HG02870 (cell line): Measurements from ENCODE around the gene MT1A.
"Not testable (repeated sequence)": the region's sequence is repeated elsewhere in the genome, so short reads cannot be mapped to it uniquely, and the experiment has no call there.

Source experiments
- ATAC-seq: cut with Tn5 transposase; IDR thresholded peaks from one replicate; pipeline ENCODE4 v1.9.1; 2021; ENCODE audit warnings: mild to moderate bottlenecking, moderate library complexity; ENCODE audit not compliant: unreplicated experiment

MT1A gene

DNA sequence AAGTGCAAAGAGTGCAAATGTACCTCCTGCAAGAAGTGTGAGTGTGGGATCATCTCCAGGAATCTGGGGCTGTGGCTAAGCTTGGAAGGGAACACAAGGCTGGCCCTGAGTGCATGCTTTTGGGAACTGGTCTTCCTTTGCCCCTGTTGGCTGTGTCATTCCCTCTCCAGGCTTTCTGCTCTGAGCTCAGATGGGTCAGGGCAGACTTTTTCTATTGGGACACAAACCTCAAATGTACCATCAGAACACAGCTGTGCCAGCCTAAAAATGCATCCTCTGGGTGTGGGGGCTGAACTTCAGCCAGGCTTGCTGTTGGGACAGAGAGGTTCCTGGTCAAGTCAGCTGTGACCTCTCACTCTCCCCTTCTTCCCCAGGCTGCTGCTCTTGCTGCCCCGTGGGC, 14.1 kb downstream of the MT1A start:
- no peak for ATAC-seq

DNA sequence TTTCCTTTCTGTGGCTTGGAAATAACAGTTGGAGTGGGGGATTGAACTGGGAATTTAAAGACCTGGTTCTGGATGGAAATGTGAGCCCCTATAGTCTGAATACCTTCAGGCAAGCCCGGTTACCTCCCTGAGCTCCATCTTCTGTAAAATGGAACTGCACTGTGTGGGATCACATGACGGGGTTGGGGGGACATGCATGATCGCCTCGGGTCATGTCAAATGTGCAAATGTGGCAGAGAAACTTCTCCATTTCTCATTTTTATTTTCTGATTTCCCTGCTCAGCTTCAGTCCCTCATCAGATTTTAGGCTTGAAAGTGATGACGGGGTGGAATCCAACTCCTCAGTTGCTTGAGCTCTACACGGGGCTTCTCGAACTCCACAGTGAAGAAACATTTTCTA, 14.8 kb downstream of the MT1A start:
- no peak for ATAC-seq

DNA sequence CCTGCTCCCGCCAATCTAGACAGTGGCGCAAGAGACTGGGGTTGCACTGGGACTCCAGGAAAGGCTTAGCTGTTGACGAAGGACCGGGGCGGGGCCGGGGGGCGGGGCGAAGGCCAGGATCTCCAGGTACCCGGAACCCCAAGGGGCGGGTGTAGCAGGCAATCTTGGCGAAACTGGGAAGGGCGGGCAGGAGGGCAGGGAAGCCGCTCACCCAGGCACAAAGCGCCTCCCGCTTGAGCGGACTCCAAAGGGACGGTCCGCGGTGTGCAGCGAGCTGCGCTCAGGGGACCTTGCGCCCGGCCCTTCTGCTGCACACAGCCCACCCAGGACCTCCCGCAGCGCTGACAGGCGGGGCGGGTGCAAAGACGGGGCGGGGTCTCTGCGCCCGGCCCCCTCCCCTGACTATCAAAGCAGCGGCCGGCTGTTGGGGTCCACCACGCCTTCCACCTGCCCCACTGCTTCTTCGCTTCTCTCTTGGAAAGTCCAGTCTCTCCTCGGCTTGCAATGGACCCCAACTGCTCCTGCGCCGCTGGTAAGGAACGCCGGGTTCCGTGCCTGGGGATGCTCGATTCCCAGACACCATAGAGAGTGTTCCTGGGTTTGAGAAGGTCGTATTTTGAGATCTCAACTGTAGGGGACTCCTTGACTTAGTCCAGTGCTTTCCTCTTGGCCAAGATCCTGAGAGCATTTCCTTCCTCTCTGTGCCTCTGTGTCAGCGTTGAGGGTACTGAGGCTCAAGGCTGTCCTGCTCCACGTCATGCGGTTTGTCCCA, 19.3 kb downstream of the MT1A start, which contains the start of gene MT1F:
Gene MT1F, plus strand, starts transcription at position 405 of the 772 bp plus-strand sequence. Its CDS starts 100 bp downstream, at position 505.
- ATAC-seq = no peak

DNA sequence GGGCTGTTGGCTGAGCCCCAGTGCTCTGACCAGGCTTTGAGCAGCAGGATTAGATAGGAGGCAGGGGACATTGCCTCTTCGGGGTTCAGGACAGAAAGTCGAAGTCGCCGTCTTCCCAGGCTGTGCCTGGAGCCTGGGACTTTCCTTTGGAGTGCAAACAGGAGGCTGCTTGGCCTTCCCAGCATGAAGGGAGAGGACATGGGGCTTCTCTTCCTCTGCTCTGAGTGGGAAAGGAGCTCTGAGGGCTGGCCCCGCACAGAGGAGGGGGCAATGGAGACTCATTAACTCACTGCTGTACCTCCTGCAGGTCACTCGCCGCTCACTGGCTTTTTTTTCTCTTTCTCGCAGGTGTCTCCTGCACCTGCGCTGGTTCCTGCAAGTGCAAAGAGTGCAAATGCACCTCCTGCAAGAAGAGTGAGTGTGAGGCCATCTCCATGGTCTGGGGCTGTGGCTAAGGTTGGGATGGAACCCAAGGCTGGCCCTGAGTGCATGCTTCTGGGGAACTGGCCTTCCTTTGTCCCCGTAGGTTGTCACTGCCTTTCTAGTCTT, 19.9 kb downstream of the MT1A start:
- no peak for ATAC-seq

DNA sequence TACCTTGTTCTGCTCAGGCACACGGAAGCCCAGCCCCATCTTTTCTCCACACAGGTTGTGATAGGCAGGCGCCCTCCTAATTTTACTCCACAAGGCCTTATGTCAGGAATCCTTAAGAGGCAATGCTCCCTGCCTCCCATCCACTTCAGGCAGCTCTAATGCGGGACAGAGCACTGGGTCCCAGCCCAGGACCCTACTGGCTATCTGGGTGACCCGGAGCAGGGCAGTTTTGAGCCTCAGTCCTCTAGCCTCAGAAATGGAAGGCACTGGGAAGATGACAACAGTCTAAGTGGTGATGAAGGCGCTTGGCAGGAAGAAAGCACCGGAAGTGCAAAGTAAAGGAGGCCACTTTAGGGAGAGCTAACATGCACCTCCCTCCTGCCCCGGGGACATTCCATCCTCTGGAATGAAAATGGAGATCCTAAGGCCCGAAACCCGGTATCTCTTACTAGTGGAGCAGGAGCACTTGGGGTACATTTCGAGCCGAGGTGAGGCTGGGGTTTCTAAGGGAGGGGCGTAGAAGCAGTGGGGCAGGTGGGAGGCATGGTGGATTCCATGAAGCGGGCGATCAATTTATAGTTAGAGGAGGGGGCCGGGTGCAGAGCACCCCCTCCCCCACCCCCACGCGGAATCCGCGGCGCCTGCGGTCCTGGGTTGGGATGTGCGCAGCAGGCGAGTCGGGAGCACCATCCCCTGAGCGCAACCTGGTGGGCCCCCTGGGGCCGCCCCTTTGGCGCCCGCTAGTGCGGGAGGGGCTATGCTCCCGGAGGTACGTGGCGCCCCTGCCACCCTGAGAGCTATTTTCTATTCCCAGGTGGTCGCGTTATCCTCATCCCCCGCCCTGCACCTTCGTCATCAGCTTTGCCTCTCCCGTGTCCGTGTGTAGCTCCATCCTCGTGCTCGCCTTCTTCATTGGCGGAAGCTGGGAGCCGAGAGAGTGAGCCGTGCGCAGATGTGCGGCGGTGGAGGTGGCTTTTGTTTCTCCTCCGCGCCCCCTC, 24.2 kb downstream of the MT1A start:
- ATAC-seq = no peak

DNA sequence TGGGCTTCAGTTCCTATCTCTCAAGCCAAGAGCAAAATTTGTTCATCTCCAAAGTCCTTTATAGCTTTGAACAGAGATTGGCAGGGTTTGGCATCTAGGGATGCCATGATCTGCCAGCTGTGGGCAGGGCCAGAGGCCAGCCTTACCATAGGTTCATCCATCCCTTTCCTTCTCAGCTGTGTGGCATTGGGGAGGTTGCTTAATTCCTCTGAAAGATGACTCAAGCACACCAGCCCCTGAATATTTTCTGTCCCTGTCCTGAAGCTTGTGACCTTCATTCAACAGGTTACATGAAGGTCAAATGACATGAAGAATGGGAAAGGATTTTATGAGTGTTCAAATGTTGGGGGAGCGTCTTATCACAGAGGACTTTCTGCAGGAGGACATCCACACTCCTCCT, 26.0 kb downstream of the MT1A start:
- ATAC-seq = no peak

DNA sequence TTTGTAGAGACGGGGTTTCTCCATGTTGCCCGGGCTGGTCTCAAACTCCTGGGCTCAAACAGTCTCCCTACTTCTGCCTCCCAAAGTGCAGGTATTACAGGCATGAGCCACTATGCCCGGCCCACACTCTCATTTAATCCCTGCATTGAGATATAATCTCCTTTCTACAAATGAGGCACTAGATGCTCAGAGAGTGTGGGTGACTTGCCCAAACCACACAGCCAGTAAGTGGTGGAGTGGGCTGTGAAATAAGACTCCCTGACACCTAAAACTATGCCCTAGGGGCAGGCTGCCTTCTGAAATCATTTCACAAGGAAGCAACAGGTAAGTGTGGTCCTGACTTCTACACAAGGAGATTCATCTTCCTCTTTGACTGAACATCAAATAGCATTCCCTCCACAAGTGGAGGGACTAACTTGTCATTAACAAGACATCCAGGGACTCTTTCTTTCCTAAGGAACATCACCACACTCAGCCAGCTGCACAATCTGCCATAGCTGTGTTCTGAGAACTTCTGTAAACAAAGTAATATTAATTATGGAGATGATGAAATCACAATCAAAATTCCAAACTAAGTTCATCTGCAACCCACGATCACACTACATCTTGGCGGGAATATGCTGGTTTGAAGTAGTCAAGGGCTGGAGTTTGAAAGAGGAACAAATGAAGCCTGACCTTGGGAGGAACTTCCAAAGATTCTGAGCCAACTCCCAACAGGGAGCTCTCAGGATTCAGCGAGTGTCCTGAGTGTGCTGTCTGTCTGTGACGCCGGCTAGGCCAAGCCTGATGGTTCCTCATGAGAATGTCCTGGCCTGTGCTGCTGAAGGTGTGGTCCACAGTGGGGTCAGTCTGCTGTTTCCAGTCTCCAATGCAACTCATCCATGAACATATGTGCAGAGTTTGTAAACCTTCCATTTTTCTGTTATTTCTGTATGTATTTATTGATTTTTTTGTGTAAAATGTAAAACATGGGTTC, 27.1 kb downstream of the MT1A start:
- not testable (repeated sequence) for ATAC-seq

DNA sequence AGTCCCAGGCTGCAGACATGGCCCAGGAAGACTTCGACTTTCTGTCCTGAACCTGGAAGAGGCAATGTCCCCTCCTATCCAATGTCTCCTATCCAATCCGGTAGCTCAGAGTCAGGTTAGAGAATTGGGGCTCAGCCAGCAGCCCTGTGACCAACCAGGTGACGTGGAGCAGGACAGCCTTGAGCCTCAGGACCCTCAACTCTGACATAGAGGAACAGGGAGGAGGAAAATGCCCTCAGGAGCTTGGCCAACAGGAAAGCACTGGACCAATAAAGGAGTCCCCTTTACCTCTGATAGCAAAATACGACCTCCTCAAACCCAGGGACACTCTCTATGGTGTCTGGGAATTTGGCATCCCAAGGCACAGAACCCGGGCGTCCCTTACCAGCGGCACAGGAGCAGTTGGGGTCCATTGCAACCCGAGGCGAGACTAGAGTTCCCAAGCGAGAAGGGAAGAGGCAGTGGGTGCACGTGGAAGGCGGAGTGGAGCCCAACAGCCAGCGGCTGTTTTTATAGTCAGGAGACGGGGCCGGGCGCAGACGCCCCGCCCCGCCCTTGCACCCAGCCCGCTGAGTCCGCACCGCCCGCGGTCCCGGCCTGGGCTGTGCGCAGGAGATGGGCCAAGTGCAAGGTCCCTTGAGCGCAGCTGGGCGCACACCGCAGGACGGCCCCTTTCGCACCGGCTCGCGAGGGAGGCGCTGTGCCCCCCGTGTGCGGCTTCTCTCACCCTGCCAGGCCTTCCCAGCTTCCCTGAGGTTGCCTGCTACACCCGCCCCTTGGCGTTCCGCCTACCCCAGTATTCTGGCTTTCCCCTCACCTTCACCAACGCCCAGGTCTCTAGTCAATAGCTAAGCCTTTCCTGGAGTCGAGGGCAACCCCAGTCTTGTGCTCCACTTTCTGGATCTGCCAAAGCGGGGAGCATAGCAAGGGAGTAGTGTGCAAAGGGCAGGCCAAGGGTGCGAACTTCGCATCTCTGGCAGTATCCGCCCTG, 29.4 kb downstream of the MT1A start, which contains the start of gene MT1G:
Gene MT1G, minus strand, starts transcription at position 485 of the 991 bp plus-strand sequence. Its CDS starts 72 bp downstream, at position 413.
- no peak for ATAC-seq

DNA sequence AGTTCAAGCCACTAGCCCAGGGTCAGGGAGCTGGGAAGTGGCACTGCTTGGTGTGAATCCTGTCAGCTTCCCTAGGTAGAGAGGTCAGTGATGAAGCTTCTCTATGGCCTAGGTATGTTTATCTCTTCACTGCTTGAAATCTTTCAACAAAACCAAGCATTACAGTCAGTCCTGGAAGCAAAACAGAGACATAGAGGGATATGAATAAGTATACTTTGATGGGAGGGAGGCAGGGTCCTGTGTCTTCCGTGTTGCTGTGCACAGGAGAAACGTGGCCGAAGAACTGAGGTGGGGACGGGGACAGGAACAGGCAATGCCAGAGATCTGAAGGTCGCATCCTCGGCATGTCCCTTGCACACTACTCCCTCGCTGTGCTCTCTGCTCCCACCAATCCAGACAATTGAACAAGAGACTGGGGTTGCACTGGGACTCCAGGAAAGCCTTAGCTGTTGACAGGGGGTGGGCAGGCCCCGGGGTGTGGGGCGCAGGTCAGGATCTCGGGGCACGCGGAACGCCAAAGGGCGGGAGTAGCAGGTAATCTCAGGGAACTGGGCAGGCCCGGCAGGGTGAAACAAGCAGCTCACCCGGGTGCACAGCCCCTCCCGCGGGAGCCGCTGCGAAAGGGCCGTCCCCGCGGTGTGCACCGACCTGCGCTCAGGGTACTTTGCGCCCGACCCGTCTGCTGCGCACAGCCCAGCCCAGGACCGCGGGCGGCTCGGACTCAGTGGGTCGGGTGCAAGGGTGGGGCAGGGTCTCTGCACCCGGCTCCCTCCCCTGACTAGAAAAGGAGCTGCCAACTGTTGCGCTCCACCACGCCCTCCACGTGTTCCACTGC, 30.8 kb downstream of the MT1A start, which contains the start of gene MT1H:
Gene MT1H, plus strand, starts transcription at position 810 of the 835 bp plus-strand sequence. CDS start 71 bp downstream, outside the sequence.
- no peak for ATAC-seq

DNA sequence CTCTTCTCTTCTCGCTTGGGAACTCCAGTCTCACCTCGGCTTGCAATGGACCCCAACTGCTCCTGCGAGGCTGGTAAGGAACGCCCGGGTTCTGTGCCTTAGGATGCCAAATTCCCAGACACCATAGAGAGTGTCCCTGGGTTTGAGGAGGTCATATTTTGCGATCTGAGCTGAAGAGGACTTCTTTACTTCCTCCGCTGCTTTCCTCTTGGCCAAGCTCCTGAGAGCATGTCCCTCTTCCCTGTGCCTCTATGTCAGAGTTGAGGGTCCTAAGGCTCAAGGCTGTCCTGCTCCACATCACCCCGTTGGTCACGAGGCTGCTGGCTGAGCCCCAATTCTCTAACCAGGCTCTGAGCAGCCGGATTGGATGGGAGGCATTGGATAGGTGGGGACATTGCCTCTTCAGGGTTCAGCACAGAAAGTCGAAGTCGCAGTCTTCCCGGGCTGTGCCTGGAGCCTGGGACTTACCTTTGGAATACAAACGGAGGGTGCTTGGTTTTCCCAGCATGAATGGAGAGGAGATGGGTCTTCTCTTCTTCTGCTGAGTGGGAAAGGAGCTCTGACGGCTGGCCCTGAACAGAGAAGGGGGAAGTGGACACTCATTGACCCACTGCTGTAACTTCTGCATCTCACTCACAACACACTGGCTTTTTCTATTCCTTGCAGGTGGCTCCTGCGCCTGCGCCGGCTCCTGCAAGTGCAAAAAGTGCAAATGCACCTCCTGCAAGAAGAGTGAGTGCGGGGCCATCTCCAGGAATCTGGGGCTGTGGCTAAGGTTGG, 31.6 kb downstream of the MT1A start:
- no peak for ATAC-seq

DNA sequence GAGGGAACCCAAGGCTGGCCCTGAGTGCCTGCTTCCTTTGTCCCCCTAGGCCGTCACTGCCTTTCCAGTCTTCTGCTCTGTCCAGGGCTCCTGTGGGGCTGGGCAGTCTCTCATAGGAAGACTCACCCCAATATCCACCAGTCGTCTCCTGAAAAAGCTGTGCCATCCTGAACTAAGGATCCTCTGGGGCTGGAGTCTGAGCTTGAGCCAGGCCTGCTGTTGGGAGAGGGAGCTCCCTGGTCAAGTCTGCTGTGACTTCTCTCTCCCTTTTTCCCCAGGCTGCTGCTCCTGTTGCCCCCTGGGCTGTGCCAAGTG, 32.1 kb downstream of the MT1A start:
- no peak for ATAC-seq

DNA sequence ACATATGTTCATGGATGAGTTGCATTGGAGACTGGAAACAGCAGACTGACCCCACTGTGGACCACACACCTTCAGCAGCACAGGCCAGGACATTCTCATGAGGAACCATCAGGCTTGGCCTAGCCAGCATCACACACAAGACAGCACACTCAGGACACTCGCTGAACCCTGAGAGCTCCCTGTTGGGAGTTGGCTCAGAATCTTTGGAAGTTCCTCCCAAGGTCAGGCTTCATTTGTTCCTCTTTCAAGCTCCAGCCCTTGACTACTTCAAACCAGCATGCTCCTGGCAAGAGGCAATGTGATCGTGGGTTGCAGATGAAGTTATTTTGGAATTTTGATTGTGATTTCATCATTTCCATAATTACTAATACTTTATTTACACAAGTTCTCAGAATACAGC, 33.2 kb downstream of the MT1A start:
- ATAC-seq = not testable (repeated sequence)

DNA sequence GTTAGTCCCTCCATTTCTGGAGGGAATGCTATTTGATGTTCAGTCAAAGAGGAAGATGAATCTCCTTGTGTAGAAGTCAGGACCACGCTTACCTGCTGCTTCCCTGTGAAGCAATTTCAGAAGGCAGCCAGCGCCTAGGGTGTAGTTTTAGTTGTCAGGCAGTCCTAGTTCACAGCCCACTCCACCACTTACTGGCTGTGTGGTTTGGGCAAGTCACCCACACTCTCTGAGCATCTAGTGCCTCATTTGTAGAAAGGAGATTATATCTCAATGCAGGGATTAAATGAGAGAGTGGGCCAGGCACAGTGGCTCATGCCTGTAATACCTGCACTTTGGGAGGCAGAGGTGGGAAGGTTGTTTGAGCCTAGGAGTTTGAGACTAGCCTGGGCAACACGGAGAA, 33.7 kb downstream of the MT1A start:
- ATAC-seq = not testable (repeated sequence)

DNA sequence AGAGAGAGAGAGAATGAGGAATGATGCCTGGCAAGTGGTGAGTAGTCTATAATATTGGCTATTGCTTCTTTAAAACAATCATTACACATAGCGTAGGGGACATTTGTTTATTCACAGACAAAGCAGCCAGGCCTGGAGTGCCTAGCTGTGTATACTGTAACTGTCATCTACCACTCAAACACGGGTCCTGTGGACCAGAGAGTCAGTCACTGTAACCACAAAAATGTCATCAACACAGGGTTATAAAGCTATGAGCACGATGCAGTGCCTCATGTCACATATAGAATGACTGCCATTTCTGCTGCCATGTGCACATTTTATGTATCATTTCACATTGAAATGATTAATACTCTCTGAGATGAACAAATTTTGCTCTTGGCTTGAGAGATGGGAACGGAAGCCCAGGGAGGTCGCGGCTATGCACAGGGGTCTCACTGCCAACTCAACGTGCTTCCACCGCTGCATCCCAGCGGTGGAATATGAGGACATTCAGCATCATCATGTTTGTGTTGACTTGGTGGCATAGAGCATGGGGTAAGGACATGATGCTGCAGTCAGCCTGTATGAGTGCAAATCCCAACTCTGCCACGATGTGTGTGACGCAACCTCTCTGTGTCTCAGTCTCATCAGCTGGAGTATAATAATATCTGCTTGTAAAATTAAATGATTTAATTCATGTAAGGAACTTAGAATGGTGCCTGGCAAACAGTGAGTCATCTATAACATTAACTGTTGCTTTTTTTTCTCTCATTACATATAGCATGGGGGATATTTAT, 34.5 kb downstream of the MT1A start:
- no peak for ATAC-seq

DNA sequence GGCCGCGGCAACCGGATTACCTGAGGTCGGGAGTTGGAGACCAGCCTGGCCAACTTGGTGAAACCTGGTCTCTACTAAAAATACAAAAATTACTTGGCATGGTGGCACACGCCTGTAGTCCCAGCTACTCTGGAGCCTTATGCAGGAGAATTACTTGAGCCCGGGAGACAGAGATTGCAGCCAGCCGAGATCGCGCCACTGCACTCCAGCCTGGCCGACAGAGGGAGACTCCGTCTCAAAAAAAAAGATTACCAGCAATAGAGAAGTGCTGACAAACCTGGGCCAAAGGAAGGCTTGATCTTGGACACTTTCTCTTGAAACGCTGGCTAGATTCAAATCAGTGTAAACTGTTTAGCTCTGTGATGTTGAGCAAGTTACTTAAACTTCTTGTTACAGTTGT, 35.5 kb downstream of the MT1A start:
- ATAC-seq = no peak

DNA sequence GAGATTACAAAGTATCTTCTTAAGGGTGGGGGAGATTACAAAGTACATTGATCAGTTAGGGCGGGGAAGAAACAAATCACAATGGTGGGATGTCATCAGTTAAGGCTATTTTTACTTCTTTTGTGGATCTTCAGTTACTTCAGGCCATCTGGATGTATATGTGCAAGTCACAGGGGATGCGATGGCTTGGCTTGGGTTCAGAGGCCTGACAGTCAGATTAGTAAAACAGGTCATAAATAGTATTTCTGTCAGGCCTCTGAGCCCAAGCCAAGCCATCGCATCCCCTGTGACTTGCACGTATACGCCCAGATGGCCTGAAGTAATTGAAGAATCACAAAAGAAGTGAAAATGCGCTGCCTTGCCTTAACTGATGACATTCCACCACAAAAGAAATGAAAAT, 36.1 kb downstream of the MT1A start:
- ATAC-seq = not testable (repeated sequence)
